Spleen (tissue), 3 donors: ENCODE results near the gene TTI1.

ENCODE experiments used
- POLR2A ChIP-seq, 3 donors: fragments of 450-650 bp; IDR thresholded peaks; one replicate each; pipeline ENCODE4 v1.5.1; 2017; ENCODE audit warnings: antibody characterized with exemption in 3 of 3, mild to moderate bottlenecking in 1 of 3
- POLR2AphosphoS5 ChIP-seq, 3 donors: sonication (generic); formaldehyde crosslinking; IDR thresholded peaks; one replicate each; pipeline ENCODE4 v1.5.1; 2017; ENCODE audit warnings: antibody characterized with exemption in 3 of 3

DNA sequence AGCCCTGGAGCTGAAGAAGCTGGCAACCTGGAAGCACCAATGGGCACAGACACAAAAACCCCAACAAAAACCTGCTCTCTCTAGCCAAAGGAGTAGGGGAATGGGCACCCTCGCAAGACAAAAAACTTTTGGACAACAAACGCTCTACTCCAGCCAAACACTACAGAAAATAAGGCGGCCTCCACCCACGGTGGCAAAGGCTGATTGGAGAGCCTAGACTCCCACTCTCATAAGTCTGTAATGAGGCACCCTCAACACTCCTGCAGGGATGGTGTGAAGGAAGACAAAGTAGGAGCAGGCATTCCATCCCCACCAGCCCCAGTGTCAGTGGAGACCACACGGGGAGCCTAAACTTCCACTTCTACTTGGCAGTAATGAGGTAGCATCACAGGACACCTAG, 8.8 kb downstream of the TTI1 start:
- TF ChIP-seq POLR2A (IDR thresholded peaks at IDR 0.05) = no peak
- TF ChIP-seq POLR2AphosphoS5 (IDR thresholded peaks at IDR 0.05) = no peak
